Thyroid gland (tissue), 4 donors: ENCODE measurements around the gene IMMP1L.

Experiments used
- CTCF ChIP-seq, 6 experiments: fragments of 200-600 bp in 3 of 6; fragments of 450-650 bp in 3 of 6; sonication (generic) in 3 of 6; IDR thresholded peaks; one replicate each; pipeline ENCODE4 v1.5.1; 2016 to 2019; ENCODE audit warnings: antibody characterized with exemption in 6 of 6, mild to moderate bottlenecking in 2 of 6, inconsistent platforms in 1 of 6, moderate library complexity in 1 of 6
- POLR2A ChIP-seq, 2 donors: fragments of 450-650 bp; IDR thresholded peaks; one replicate each; pipeline ENCODE4 v1.6.1; 2017; ENCODE audit warnings: antibody characterized with exemption in 2 of 2, mild to moderate bottlenecking in 2 of 2, moderate library complexity in 1 of 2

GRCh38 chr11:31437742-31438435 is 71.5 kb downstream of the IMMP1L start:
- TF ChIP-seq CTCF (IDR thresholded peaks at IDR 0.05): no peak
- TF ChIP-seq POLR2A (IDR thresholded peaks at IDR 0.05): no peak
